NCI-H2107 (cell line): ENCODE measurements around the gene TRAPPC3L.

ENCODE experiments used
- DNase-seq: peaks from one replicate; lab custom pipeline; 2025; lab: John Stamatoyannopoulos, UW

Gene TRAPPC3L

DNA sequence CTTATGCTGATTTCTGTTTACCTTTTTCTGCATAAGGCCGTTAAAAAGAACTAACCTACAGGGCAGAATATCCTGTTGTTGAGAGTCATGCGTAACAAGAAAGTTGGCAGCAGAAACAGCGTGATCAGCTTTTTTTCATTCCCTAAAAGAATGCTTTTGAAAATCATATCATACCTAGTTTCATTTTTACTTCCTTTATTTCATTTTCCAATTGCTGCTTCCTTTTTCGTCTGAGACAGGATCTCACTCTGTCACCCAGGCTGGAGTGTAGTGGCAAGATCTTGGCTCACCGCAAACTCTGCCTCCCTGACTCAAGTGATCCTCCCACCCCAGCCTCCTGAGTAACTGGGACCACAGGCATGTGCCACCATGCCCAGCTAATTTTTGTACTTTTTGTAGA lies 80.2 kb downstream of the TRAPPC3L start:
- no peak for DNase-seq

DNA sequence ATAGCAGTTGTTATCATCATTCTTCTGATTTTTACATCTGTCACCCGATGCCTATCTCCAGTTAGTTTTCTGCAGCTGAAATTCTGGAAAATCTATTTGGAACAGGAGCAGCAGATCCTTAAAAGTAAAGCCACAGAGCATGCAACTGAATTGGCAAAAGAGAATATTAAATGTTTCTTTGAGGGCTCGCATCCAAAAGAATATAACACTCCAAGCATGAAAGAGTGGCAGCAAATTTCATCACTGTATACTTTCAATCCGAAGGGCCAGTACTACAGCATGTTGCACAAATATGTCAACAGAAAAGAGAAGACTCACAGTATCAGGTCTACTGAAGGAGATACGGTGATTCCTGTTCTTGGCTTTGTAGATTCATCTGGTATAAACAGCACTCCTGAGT lies 82.2 kb downstream of the TRAPPC3L start:
- DNase-seq, result no peak

DNA sequence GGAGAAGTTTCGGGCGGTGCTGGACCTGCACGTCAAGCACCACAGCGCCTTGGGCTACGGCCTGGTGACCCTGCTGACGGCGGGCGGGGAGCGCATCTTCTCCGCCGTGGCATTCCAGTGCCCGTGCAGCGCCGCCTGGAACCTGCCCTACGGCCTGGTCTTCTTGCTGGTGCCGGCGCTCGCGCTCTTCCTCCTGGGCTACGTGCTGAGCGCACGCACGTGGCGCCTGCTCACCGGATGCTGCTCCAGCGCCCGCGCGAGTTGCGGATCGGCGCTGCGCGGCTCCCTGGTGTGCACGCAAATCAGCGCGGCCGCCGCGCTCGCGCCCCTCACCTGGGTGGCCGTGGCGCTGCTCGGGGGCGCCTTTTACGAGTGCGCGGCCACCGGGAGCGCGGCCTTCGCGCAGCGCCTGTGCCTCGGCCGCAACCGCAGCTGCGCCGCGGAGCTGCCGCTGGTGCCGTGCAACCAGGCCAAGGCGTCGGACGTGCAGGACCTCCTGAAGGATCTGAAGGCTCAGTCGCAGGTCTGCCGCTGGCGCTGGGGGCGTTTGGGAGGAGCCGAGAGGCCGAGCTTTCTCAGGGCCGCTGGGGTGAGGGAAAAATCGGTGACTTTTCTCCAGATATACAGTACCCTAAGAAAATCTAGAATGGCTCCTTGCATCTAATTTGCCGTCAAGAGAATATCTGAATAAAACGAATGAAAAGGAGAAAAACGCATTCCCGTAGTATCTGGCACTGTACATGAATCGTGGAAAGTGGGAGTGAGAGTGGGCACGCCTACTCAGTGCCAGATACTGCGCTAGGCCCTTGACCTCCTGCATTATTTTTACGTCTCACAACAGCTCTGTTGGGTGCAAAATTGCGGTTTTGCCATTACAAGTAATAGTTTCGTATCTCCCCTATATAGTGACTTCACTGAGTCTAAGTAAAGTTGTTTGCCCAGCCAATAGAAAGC lies 83.3 kb downstream of the TRAPPC3L start:
- DNase-seq, result no peak

DNA sequence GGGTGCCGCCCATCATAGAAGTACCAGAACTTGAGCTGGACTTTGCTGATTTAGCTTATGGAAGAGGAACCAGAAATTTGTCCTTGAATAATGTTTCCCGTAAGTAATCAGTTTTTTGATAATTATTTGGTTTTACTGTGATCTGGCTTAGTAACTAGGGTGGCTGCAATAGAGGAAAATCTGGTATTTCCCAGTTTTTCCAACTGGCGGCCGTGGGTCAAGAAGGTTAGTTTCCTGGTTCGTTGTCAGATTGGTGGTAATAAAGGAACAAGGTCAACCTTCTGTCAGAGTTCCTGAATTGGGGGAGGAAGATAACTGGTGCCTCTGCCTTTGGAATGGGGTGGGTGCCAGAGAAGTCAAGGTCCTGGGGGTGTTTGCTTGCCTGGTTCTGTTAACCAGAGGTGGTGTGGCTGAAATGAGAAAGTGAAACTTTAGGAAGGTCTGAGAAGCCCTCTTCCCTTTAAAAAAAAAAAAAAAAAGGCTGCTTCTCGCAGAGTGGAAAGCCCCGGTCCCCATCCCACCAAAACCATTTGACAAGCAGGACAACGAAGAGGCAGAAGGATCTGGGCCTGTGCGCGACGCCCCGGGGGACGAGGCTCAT lies 84.1 kb downstream of the TRAPPC3L start, which contains the start of gene CALHM6:
TSS of gene CALHM6 (plus strand) at position 45 of the 601 bp plus-strand sequence. CDS start at position 600, 555 bp downstream.
- no peak for DNase-seq

DNA sequence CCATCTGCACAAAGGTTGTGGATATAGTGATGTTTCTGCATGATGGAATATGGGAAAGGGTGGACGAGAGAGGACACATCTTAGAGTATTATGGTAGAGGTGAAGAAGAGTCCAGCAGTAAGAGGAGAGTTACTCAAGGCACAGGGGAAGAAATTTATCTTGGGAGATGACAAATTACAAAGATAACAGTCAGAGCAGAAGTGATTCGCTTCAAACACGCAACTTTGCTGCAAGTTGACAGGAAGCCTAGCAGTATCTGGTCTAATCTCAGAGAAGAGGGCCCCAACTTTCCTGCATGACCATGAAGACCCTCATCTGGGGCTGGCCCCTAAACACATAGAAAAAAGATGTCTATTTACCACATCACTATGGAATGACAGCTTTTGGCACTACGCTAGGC lies 85.6 kb downstream of the TRAPPC3L start:
- no peak for DNase-seq

DNA sequence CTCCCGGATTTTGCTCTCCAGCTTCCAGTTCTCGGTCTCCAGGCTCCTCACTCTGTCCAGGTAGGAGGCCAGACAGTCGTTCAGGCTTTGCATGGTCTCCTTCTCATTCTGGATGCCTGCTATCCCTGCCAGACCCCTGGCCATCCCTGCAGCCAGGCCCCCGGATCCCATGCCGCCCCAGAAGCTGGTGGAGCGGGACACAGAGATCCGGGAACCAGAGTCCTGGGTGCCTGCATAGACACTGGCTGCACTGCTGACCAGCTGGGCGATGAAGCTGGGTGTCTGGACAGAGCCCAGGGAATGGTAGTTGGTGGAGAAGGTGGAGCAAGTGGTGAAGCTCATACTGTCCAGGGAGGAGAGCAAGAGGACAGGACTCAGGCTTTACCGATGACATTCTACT lies 87.2 kb downstream of the TRAPPC3L start:
- DNase-seq, result no peak

DNA sequence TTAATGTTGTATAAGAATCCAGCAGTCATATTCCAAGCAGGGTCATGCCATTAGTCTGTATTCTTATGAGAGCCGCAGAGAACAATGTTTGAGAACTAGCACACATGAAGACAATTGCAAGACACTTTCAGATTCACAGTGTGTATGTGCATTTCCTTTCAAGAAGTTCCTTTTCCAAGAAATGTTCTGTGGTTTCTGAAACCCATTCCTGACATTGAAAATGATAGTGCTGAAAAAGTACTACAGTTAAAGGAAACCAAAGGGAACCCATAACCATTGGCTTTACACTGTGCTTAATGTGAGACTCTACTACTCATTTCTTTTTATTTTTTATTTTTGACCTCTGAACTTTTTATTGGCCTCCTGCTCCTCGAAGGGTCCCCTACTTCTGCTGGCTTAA lies 88.6 kb downstream of the TRAPPC3L start:
- DNase-seq, result no peak

DNA sequence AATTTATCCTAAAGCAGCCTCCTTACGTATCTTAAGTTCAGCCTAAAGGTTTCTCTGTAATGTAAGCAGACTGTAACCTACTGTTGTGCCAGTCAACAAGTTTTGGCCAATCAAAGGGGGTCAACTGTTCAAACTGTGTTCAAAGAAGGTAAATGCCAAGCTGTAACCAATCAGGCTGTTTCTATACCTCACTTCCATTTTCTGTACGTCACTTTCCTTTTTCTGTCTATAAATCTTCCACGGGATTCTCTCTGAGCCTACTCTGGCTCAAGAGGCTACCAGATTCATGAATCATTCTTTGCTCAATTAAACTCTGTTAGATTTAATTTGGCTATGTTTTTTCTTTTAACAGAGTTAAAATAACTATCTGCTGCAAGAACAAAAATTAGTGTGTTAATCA lies 89.4 kb downstream of the TRAPPC3L start:
- DNase-seq, result no peak

DNA sequence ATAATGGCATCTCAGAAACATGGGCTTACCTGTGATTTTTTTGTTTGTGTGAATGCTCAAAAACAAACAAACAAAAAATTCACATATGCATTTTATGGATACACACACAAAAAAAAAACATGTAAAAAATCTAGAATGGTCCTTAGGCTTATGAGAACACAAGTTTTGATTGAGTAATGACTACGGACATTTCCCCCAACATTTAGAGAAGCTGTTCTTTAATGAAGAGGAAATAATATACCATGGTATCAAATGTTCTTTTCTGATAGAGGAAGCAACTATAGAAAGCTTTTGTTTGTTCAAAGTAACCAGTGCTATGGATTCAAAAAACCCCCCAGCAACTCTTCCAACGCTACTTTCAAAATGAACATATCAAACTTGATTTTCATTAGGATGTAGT lies 93.0 kb downstream of the TRAPPC3L start:
- no peak for DNase-seq

DNA sequence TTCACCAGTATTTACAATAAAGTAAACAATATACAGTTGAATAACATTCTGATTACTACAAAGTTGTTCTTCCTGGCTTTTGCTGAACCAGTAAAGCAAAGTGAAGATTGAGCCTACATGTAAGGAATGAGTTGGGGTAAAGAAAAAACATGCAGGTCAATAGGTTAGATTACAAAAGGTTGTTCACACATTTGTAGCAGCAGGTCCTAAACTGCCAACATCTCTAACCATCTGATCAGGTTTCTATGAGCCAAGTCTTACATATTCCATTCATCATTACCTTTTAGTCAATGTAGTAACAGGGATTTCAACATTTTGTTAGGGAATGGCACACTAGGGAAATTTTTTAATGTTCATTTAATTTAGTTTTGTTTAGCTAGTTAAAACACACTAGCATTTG lies 93.6 kb downstream of the TRAPPC3L start:
- no peak for DNase-seq

DNA sequence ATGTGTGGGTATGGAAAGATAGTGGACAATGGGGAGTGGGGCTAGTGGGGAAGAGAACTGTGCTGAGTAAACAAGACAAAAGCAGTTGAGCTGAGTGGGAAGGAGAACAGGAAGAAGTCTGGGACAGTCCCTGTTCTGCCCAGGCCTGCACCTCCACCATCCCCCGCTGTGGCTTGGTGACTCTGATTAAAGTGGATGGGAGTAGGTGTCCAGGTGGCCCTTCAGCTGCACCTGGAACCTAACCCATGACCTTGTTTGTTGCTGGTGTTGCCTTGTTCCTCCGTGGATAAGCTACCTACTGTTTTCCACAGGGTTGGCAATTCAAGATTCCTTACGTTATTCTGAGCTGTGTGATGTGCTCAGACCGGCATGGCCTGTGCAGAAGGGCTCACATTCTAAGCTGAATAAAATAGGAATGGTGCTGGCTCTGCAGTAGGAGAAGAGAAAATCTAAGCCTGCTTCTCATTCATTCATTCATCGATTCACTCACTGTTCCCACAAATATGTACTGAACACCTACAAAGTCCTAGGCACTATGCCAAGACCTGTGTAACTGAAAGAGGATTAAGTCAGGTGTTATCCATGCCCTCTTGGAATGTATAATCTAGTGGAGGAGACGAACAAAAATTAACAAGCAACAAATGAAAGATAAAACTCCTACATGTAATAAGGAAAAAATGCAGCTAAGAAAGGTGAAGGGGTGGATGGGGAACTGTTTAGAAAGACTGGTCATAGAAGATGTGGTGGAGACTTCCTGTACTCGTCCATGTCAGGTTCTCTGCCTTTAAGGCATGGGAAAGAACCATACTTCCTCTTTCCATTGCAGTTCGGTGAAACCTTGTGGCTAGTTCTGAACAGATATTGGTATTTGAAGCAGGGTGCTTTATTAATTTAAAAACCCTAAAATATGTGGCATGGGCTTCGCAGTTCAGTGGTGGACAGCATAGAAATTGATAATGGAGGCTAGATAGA lies 94.4 kb downstream of the TRAPPC3L start:
- no peak for DNase-seq

DNA sequence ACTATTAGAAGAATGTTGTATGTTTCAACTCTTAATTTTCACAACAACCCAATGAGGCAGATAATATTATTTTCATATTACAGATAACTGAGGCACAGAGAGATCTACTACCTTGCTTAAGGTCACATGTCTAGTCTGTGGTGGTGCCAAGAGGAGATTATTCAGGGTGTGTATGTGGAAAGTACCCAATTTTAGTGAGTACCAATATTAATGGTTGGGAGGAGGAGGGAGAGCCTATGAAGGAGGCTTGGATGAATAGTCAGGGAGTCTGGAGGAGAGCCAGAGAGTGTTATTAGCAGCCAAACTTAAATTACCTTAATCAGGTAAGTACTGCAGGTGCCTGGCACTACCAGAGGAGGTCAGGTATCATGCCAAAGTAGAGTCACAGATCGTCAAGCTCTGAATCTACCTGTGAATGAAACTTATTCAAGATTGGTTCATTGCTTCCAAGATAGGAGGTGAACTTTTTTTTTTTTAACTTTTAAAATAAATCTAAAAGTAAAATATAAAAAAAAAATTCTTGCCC lies 95.2 kb downstream of the TRAPPC3L start:
- no peak for DNase-seq

DNA sequence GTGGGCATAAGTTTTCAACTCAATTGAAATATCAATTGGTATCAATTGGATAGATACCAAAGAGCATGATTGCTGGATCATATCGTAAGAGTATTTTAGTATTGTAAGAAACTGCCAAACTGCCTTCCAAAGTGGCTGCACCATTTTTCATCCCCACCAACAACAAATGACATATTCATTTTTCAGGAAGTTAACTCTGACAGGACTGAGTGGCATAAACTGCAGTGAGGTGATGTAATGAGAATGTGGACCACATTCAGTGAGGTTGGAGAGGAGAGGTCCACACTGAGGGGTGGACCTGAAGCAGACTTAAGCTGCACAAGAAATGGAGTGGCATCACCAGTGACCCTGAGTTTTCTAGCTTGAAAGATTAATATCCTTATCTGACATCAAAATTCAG lies 95.9 kb downstream of the TRAPPC3L start:
- DNase-seq, result no peak

DNA sequence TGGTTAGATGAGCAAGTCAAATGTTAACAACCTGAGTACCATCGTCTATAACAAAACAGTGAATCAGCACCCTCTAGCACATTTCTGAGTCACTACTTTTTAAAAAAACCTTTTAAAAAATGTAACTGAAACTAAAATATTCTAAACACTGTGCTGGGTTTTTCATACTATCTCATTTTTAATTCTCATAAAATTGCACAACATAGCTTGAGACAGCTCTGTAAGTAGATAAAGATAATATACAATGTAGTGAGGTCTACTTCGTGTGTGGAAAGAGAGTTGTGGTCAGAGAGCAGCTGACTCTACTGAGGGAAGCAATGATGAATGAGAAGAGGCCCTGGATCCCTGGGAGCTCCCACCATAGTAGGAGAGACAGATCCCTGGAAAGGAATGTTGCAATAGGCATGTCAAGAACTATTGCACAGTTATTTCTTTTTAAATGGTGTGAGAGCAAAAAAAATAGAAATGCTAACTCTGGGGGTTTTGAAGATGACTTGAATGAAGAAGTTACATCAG lies 97.9 kb downstream of the TRAPPC3L start:
- no peak for DNase-seq

DNA sequence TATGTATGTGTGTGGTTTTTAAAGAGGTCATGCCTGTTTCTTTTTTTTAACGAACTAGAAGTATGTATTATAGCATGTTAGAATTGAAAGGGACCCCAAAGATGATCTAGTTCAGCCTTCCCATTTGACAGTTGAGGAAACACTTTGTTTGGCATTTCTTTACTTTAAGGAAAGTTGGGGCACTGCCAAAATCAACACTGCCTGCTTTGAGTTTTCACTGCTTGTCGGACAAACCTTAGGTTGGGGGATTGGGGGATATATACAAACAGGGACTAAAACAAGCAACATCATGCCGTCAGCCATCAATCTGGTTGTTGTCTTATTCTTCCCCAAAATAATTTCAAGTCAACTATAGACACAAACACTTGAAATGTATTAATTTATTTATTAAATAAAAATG lies 98.4 kb downstream of the TRAPPC3L start:
- no peak for DNase-seq

DNA sequence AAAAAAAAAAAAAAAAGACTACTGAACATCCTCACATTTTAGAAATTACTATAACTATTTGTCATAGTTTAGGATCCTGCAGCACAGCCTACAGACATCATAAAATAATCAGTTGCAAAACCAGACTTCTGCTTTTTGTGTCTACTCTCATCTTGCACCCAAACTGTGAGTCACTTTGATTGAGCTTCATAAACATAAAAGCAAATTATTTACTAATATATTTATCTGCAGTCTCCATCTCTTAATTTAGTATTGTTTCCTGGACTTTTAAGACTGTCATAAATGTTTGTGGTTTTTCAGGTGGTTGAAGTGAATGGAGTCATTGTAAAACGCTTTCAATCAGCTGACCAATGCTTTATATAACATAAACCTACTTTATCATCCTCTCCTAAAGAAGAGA lies 99.1 kb downstream of the TRAPPC3L start:
- DNase-seq, result no peak

DNA sequence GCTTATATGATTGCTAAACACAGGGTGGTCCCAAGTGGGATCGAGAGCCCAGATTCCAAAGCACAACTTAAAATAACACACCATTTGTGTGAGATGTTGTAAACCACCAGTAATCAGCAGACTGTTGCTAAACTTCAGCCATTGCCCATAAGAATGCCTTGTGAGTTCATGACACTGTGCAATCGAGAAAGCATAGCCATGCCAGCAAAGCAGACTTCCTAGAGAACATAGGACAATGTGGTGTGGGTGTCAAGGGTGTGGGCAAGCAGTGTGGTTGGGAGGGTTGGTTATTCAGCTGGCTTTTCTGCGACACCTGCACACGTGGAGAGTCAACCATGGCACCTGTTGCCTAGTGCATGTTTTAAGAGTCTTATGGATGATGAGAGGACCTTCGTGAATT lies 100.4 kb downstream of the TRAPPC3L start:
- DNase-seq, result no peak
